Spleen (tissue), 11 donors: Measurements from ENCODE around the gene SLC8A1. TPM values are rescaled to one million over a fixed set of nuclear protein-coding genes. Genes with fewer than 3 reads are reported as not detected.

ENCODE experiments used
- DNase-seq: peaks from one replicate; pipeline ENCODE4 v3.0.0-alpha.2; 2020
- H3K27ac ChIP-seq, 8 donors: fragments of 200-600 bp; sonication (generic) in 7 of 8; 1 replicate in 4 of 8; 2 replicates in 4 of 8; pipeline versions ENCODE4 v1.5.0 to v1.8.0; 2016 to 2021; ENCODE audit warnings: inconsistent platforms in 4 of 8, mild to moderate bottlenecking in 4 of 8, moderate library complexity in 1 of 8
- H3K27me3 ChIP-seq, 7 donors: fragments of 200-600 bp; sonication (generic) in 6 of 7; replicated peaks in 1 of 7; 1 replicate in 4 of 7; 2 replicates in 3 of 7; pipeline versions ENCODE4 v1.5.0 to v1.8.0; 2016 to 2021; ENCODE audit warnings: inconsistent platforms in 3 of 7, mild to moderate bottlenecking in 1 of 7
- H3K36me3 ChIP-seq, 6 donors: fragments of 200-600 bp; sonication (generic) in 5 of 6; 1 replicate in 4 of 6; 2 replicates in 2 of 6; pipeline versions ENCODE4 v1.5.0 to v1.8.0; 2016 to 2021; ENCODE audit warnings: inconsistent platforms in 2 of 6
- H3K4me1 ChIP-seq, 6 donors: fragments of 200-600 bp; sonication (generic) in 5 of 6; 1 replicate in 3 of 6; 2 replicates in 3 of 6; pipeline versions ENCODE4 v1.5.0 to v1.8.0; 2016 to 2021; ENCODE audit warnings: inconsistent platforms in 3 of 6
- H3K4me3 ChIP-seq, 8 donors: fragments of 200-600 bp; sonication (generic) in 7 of 8; 1 replicate in 4 of 8; 2 replicates in 4 of 8; pipeline versions ENCODE4 v1.5.0 to v1.8.0; 2016 to 2021; ENCODE audit warnings: inconsistent platforms in 4 of 8, mild to moderate bottlenecking in 4 of 8, moderate library complexity in 2 of 8
- H3K9me3 ChIP-seq, 8 donors: fragments of 200-600 bp; sonication (generic) in 7 of 8; 1 replicate in 4 of 8; 2 replicates in 4 of 8; pipeline versions ENCODE4 v1.5.0 to v1.8.0; 2016 to 2021; ENCODE audit warnings: inconsistent platforms in 4 of 8
- POLR2A ChIP-seq, 3 donors: fragments of 450-650 bp; IDR thresholded peaks; one replicate each; pipeline ENCODE4 v1.5.1; 2017; ENCODE audit warnings: antibody characterized with exemption in 3 of 3, mild to moderate bottlenecking in 1 of 3
- POLR2AphosphoS5 ChIP-seq, 3 donors: sonication (generic); formaldehyde crosslinking; IDR thresholded peaks; one replicate each; pipeline ENCODE4 v1.5.1; 2017; ENCODE audit warnings: antibody characterized with exemption in 3 of 3
- WGBS, 5 donors: extraction: QIAGEN DNeasy Blood & Tissue Kit in 3 of 5; methylation state at CpG; one replicate each; pipeline versions ENCODE4 v1.1.5 to v1.1.7; 2013 to 2018; 5-methylcytosine and 5-hydroxymethylcytosine counted together
- intact Hi-C: fragments of 100-400 bp; cut with DNase I; formaldehyde crosslinking; loops from one replicate; pipeline ENCODE4 v1.15.0; 2023; ENCODE audit warnings: low total_unique reads
- polyA plus RNA-seq, 3 donors: library from polyadenylated mRNA; stranded (reverse); fragments of 200-250 nt; gene quantifications; one replicate each; pipeline ENCODE4 v1.2.1, GENCODE V29; 2013
- total RNA-seq, 7 donors: library from RNA; depleted of rRNA in 3 of 7; stranded (reverse); fragments of >200 nt in 3 of 7; fragmentation: NEBNext Ultra II Directional in 4 of 7; extraction: Animal tissue kit (Norgen Biotek cat#: 25700) in 4 of 7; gene quantifications; one replicate each; pipeline versions ENCODE4 v1.1.0 to v1.2.1, GENCODE V29; 2016 to 2021
- TF ChIP-seq, protein P1 (sequence below), 11 experiments: fragments of 200-600 bp in 7 of 11; fragments of 450-650 bp in 4 of 11; sonication (generic) in 4 of 11; IDR thresholded peaks in 8 of 11; conservative IDR thresholded peaks in 3 of 11; 1 replicate in 7 of 11; 2 replicates in 4 of 11; pipeline versions ENCODE4 v1.4.0 to v1.8.0; 2016 to 2021; ENCODE audit warnings: antibody characterized with exemption in 11 of 11, inconsistent platforms in 4 of 11, mild to moderate bottlenecking in 1 of 11
- donor health status: healthy with polysubstance abuse.
- donor health status: DM: no; HTN: no; CAD: no; lungs with moderate emphysema.
- donor health status: DM: no; HTN: no; CAD: no.
- donor health status: Bipolar disorder and iron deficiency.
- donor health status: healthy.
- donor health status: DM: no; HTN: no; CAD: no.
- donor health status: DM: yes; HTN: yes; CAD: no.

SLC8A1 gene
- total and polyA plus RNA-seq, 10 donors = 0.36 to 86.0 (median 58.3) TPM

DNA sequence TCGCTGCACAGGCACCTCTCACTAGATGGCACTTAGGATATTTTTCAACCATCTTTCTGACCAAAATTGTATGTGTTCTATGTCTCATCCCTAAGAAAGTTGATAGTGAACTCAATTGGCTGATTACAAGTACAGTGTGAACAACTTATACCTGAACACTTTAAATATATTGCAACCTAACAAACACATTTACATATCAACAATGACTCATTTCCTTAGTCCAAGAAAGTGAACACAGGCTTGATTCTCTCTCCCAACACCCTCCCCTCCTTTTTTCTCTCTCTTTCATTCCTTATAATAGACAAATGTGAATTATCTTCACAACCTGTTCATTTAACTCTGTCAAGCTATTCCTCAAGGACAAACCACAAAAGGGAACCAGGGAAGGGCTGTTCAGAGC, 192.0 kb downstream of the SLC8A1 start:
- Histone ChIP-seq H3K9me3 (no peaks in the 10 kb centered on the region), H3K4me3 (no peak overlapping the region), H3K36me3 (no peaks in the 10 kb centered on the region), H3K27me3 (no peaks in the 10 kb centered on the region), H3K4me1 (no peaks in the 10 kb centered on the region), H3K27ac (no peak overlapping the region)
- TF ChIP-seq POLR2AphosphoS5 (IDR thresholded peaks at IDR 0.05) = no peak
- TF ChIP-seq, protein P1, sequence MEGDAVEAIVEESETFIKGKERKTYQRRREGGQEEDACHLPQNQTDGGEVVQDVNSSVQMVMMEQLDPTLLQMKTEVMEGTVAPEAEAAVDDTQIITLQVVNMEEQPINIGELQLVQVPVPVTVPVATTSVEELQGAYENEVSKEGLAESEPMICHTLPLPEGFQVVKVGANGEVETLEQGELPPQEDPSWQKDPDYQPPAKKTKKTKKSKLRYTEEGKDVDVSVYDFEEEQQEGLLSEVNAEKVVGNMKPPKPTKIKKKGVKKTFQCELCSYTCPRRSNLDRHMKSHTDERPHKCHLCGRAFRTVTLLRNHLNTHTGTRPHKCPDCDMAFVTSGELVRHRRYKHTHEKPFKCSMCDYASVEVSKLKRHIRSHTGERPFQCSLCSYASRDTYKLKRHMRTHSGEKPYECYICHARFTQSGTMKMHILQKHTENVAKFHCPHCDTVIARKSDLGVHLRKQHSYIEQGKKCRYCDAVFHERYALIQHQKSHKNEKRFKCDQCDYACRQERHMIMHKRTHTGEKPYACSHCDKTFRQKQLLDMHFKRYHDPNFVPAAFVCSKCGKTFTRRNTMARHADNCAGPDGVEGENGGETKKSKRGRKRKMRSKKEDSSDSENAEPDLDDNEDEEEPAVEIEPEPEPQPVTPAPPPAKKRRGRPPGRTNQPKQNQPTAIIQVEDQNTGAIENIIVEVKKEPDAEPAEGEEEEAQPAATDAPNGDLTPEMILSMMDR (IDR thresholded peaks at IDR 0.05 in 8 of 11, conservative IDR thresholded peaks at IDR 0.05 in 3 of 11) = no peak
- no peak for TF ChIP-seq POLR2A (IDR thresholded peaks at IDR 0.05)
- no peak for DNase-seq
- intact Hi-C loops = no loop called here
- WGBS, 5 donors = 38 to 98% (median 92%) methylated on average over 1 of the region's 1 CpG

DNA sequence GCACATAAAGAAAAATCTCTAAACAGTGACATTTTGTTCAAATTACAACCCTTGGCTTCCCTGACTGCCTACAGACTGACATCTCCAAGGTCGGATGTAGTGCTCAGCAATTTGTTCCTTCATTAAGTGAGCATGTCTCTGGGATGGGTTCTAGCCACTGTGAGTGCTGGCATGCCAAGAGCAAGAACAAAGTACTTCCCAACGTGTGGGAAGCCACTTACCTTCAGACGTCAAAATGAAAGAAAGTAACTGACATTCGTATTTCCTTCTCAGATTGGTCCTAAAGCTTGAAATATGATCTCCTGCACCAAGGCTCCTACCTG, 193.8 kb downstream of the SLC8A1 start:
- no peaks in the 10 kb centered on the region for H3K4me1 ChIP-seq
- no peak for DNase-seq
- intact Hi-C loops = no loop called here
- H3K9me3 ChIP-seq = no peaks in the 10 kb centered on the region
- H3K4me3 ChIP-seq = no peak overlapping the region
- TF ChIP-seq, protein P1 (IDR thresholded peaks at IDR 0.05 in 8 of 11, conservative IDR thresholded peaks at IDR 0.05 in 3 of 11) = no peak
- TF ChIP-seq POLR2A (IDR thresholded peaks at IDR 0.05) = no peak
- WGBS, 5 donors = 56 to 81% (median 69%) methylated on average over 4 of the region's 4 CpGs
- no peaks in the 10 kb centered on the region for H3K36me3 ChIP-seq
- no peak overlapping the region for H3K27ac ChIP-seq
- no peaks in the 10 kb centered on the region for H3K27me3 ChIP-seq

DNA sequence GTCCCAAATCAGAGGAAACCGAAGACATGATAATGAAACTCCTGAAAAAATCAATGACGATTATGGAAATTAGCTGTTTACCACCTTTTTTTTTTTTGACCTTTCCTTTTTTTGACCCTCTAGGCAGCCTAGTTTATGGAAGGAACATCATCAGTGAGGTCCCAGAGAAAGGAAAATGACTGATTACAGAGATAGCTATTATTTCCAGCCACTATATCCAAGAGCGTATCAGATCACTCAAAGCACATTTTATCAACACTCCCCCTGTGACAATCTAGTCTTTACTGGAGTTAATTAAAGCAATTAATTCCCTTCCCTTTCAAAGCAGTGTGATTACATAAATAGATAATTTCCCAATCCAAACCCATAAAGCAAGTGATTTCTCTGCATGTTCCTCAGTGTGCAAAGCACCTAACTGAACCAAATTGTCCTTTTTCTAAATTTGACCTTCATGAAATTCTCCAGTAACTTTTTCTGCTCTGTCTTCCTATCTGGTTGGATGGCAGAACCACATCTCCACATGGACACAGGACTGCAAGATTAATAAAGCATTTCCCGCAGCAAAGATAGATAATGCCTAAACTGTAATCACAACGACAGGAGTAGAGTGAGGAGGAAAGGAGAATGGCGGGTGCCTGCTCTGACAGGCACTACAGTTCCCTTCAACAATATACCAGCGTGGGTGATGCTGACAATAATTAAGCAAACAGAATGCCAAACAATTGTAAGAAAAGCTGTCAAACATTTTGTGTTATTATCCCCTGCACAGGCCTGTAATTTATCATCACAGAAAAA, 194.4 kb downstream of the SLC8A1 start:
- no peak for TF ChIP-seq POLR2A (IDR thresholded peaks at IDR 0.05)
- TF ChIP-seq, protein P1 (IDR thresholded peaks at IDR 0.05 in 8 of 11, conservative IDR thresholded peaks at IDR 0.05 in 3 of 11) = no peak
- no peak for TF ChIP-seq POLR2AphosphoS5 (IDR thresholded peaks at IDR 0.05)
- no peaks in the 10 kb centered on the region for H3K27me3 ChIP-seq
- no peaks in the 10 kb centered on the region for H3K4me1 ChIP-seq
- H3K27ac ChIP-seq = no peak overlapping the region
- no peaks in the 10 kb centered on the region for H3K36me3 ChIP-seq
- H3K9me3 ChIP-seq = no peaks in the 10 kb centered on the region
- intact Hi-C loops = no loop called here
- DNase-seq = no peak
- whole genome bisulfite sequencing, 5 donors = 78 to 96% (median 93%) methylated on average over 7 of the region's 7 CpGs
- H3K4me3 ChIP-seq = no peak overlapping the region

DNA sequence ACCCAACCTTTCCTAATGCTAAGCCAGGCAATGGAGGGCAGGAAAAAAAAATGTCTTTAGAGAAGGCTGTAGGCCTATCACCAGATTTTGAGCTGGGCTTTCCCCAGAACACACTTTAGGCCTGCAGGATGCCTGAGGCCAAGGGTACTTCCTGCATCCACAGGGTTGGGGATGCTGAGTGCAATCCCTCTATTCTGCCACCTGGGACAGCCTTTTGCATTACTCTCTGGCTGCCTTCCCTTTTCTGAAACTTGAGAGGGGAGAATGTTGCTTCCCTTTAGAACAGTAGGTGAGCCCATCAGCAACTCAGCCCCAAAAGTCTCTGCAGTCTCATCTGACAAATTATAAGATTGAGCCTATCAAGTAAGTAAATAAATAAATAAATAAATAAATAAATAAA, 195.2 kb downstream of the SLC8A1 start:
- TF ChIP-seq POLR2AphosphoS5 (IDR thresholded peaks at IDR 0.05) (no peak), POLR2A (IDR thresholded peaks at IDR 0.05) (no peak)
- TF ChIP-seq, protein P1 (IDR thresholded peaks at IDR 0.05 in 8 of 11, conservative IDR thresholded peaks at IDR 0.05 in 3 of 11) = no peak
- Histone ChIP-seq H3K27me3 (no peaks in the 10 kb centered on the region), H3K9me3 (no peaks in the 10 kb centered on the region), H3K4me3 (no peak overlapping the region), H3K4me1 (no peaks in the 10 kb centered on the region), H3K36me3 (no peaks in the 10 kb centered on the region), H3K27ac (no peak overlapping the region)
- intact Hi-C loops = no loop called here
- no peak for DNase-seq
